SK-N-SH treated with all-trans-retinoic acid at 6 μM for 48 hours (cell line): ENCODE measurements around the gene ADI1.

Source experiments
- ATAC-seq: fragments of 200-7000 bp; cut with Tn5 transposase; 3 replicates; pipeline ENCODE4 v1.9.1; 2020; ENCODE audit warnings: mild to moderate bottlenecking, moderate library complexity
- ARNTL ChIP-seq: fragments of 450-650 bp; formaldehyde crosslinking; IDR thresholded peaks from 2 replicates; pipeline ENCODE4 v1.5.0; 2020; ENCODE audit warnings: low read depth, mild to moderate bottlenecking, moderate library complexity, borderline replicate concordance
- BACH2 ChIP-seq: fragments of 250-450 bp; sonication (Bioruptor Pico); IDR thresholded peaks from 2 replicates; pipeline ENCODE4 v1.9.0; 2021; ENCODE audit warnings: mild to moderate bottlenecking, borderline replicate concordance
- CSDC2 ChIP-seq: fragments of 250-450 bp; sonication (Bioruptor Pico); IDR thresholded peaks from 2 replicates; pipeline ENCODE4 v1.5.0; 2020; ENCODE audit warnings: mild to moderate bottlenecking, moderate library complexity
- ESRRG ChIP-seq: fragments of 250-450 bp; sonication (Bioruptor Pico); IDR thresholded peaks from 2 replicates; pipeline ENCODE4 v1.6.1; 2021; ENCODE audit warnings: mild to moderate bottlenecking
- GLIS3 ChIP-seq: fragments of 250-450 bp; sonication (Bioruptor Pico); IDR thresholded peaks from 2 replicates; pipeline ENCODE4 v1.5.0; 2020; ENCODE audit warnings: mild to moderate bottlenecking, moderate library complexity
- ISL1 ChIP-seq: fragments of 250-450 bp; sonication (Bioruptor Pico); IDR thresholded peaks from 2 replicates; pipeline ENCODE4 v2.1.2; 2022; ENCODE audit warnings: mild to moderate bottlenecking, moderate library complexity
- OSR1 ChIP-seq: fragments of 250-450 bp; sonication (Bioruptor Pico); IDR thresholded peaks from 2 replicates; pipeline ENCODE4 v1.8.0; 2022; ENCODE audit warnings: moderate library complexity, mild to moderate bottlenecking, inconsistent platforms
- RARB ChIP-seq: fragments of 250-450 bp; sonication (Bioruptor Pico); IDR thresholded peaks from 2 replicates; pipeline ENCODE4 v1.8.0; 2021; ENCODE audit warnings: mild to moderate bottlenecking, moderate library complexity
- SNAI2 ChIP-seq: fragments of 250-450 bp; sonication (Bioruptor Pico); IDR thresholded peaks from 2 replicates; pipeline ENCODE4 v1.5.0; 2020; ENCODE audit warnings: mild to moderate bottlenecking, moderate library complexity
- TCF4 ChIP-seq: fragments of 250-450 bp; sonication (Bioruptor Pico); IDR thresholded peaks from 2 replicates; pipeline ENCODE4 v1.8.0; 2021; ENCODE audit warnings: mild to moderate bottlenecking, moderate library complexity, borderline replicate concordance
- TOX ChIP-seq: fragments of 250-450 bp; sonication (Bioruptor Pico); IDR thresholded peaks from 2 replicates; pipeline ENCODE4 v1.8.0; 2021; ENCODE audit warnings: mild to moderate bottlenecking, moderate library complexity, borderline replicate concordance
- ZC3H10 ChIP-seq: fragments of 250-450 bp; sonication (Bioruptor Pico); IDR thresholded peaks from 2 replicates; pipeline ENCODE4 v1.5.1; 2021; ENCODE audit warnings: mild to moderate bottlenecking, moderate library complexity
- ZFP3 ChIP-seq: fragments of 250-450 bp; sonication (Bioruptor Pico); IDR thresholded peaks from 2 replicates; pipeline ENCODE4 v1.5.0; 2020; ENCODE audit warnings: mild to moderate bottlenecking, moderate library complexity
- ZNF8 ChIP-seq: fragments of 450-650 bp; formaldehyde crosslinking; IDR thresholded peaks from 2 replicates; pipeline ENCODE4 v1.5.0; 2020; ENCODE audit warnings: mild to moderate bottlenecking, moderate library complexity
- TF ChIP-seq, protein P1 (sequence below): fragments of 250-450 bp; sonication (Bioruptor Pico); IDR thresholded peaks from 2 replicates; pipeline ENCODE4 v1.8.0; 2021; ENCODE audit warnings: low read depth, mild to moderate bottlenecking, moderate library complexity, borderline replicate concordance
- TF ChIP-seq, protein P2 (sequence below): fragments of 250-450 bp; sonication (Bioruptor Pico); IDR thresholded peaks from 2 replicates; pipeline ENCODE4 v1.5.0; 2020; ENCODE audit warnings: mild to moderate bottlenecking, moderate library complexity
- TF ChIP-seq, protein P3 (sequence below): fragments of 250-450 bp; sonication (Bioruptor Pico); IDR thresholded peaks from 2 replicates; pipeline ENCODE4 v1.5.1; 2020; ENCODE audit warnings: low read depth, mild to moderate bottlenecking, moderate library complexity
- TF ChIP-seq, protein P4 (sequence below): fragments of 250-450 bp; sonication (Bioruptor Pico); IDR thresholded peaks from 2 replicates; pipeline ENCODE4 v1.8.0; 2020; ENCODE audit warnings: mild to moderate bottlenecking, moderate library complexity, borderline replicate concordance

ADI1 gene

DNA sequence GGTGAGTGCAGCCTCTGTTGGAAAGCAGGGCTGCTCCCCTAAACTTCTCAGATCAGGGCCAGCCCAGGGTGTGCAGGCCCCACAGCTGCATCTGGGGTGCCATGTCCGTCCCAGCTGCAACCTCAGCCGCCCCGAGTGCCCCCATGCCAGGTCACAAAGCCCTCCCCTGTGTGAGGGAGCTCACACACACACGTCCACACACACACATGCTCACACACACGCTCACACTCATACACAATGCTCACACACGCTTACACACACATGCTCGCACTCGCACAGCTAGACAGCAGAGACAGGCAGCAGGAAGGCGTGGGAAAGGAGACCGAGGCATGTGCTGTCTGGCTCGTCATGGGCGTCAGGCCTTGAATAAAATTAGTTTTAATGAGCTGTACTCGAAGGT lies 55.4 kb downstream of the ADI1 start (continued):
- TF ChIP-seq, protein P1, sequence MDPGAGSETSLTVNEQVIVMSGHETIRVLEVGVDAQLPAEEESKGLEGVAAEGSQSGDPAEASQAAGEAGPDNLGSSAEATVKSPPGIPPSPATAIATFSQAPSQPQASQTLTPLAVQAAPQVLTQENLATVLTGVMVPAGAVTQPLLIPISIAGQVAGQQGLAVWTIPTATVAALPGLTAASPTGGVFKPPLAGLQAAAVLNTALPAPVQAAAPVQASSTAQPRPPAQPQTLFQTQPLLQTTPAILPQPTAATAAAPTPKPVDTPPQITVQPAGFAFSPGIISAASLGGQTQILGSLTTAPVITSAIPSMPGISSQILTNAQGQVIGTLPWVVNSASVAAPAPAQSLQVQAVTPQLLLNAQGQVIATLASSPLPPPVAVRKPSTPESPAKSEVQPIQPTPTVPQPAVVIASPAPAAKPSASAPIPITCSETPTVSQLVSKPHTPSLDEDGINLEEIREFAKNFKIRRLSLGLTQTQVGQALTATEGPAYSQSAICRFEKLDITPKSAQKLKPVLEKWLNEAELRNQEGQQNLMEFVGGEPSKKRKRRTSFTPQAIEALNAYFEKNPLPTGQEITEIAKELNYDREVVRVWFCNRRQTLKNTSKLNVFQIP (CRISPR knock-in tag), result no peak
- TF ChIP-seq, all 23 proteins: peak for 0

DNA sequence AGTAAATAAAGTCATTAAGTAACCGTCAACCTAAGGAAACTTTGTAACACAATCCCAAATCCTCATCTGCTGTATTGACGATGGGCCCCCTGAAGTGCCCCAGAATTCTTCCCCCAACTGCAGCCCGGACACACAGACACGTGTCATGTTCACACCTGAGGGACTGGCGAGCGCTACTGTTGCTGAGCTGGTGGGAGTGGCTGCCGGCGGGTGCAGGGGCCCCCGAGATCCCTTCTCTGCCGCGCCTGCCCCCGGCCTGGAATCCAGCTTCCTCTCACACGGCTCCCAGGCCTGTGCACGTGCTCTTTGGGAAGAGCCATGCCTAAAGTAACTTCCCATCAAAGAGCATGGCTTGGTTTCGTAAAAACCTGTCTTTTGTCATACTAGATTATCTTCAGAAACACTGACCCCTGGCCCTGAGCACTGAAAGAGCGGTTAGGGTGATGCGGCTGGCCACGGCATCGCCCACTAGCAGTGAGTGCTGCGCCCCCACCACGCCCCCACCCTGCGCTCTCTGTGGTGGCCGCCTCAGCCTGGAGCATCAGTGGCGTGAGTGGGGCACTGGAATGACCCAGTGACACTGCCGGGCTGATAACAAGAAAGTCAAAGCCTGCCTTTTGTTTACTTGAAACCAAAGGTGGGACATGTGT lies 56.0 kb downstream of the ADI1 start:
- TF ChIP-seq ESRRG (CRISPR knock-in tag) (no peak), ZC3H10 (no peak), ZFP3 (CRISPR knock-in tag) (no peak), ARNTL (CRISPR knock-in tag) (no peak), SNAI2 (CRISPR knock-in tag) (no peak), CSDC2 (no peak), RARB (CRISPR knock-in tag) (no peak), TCF4 (CRISPR knock-in tag) (no peak)
- no peak for ATAC-seq

DNA sequence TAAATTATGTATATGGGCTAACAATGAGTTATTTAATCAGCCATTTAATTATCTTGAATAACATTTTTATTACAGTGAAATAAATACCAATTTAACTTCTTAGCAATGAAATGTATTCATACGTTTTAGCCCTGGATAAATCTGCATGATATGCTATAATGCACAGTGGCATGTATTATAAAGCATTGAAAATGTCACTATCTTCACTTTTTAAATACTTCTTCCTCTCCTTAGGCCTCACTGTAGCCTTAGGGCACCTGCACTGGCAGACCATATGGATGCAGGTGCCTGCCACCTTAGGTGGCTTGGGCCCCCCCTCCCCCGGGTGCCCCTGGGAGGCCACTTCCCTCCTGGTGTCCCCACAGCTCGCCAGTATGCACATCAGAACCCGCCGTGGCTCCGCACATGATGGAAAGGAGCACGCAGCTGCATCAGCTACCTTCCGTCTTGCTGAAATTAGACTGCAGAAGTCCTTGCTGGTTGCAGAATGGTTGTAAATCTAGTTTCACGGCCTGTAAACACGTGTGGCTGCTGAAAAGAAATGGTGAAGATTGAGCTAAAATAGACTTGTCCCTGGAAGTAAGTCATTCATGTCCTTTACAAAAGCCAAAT lies 56.7 kb downstream of the ADI1 start:
- TF ChIP-seq BACH2 (CRISPR knock-in tag) (no peak), RARB (CRISPR knock-in tag) (no peak), ESRRG (CRISPR knock-in tag) (no peak), ARNTL (CRISPR knock-in tag) (no peak), ZNF8 (CRISPR knock-in tag) (no peak), OSR1 (CRISPR knock-in tag) (no peak), SNAI2 (CRISPR knock-in tag) (no peak), ISL1 (no peak), ZFP3 (CRISPR knock-in tag) (no peak), ZC3H10 (no peak), GLIS3 (no peak), TOX (CRISPR knock-in tag) (no peak)
- TF ChIP-seq, protein P2, sequence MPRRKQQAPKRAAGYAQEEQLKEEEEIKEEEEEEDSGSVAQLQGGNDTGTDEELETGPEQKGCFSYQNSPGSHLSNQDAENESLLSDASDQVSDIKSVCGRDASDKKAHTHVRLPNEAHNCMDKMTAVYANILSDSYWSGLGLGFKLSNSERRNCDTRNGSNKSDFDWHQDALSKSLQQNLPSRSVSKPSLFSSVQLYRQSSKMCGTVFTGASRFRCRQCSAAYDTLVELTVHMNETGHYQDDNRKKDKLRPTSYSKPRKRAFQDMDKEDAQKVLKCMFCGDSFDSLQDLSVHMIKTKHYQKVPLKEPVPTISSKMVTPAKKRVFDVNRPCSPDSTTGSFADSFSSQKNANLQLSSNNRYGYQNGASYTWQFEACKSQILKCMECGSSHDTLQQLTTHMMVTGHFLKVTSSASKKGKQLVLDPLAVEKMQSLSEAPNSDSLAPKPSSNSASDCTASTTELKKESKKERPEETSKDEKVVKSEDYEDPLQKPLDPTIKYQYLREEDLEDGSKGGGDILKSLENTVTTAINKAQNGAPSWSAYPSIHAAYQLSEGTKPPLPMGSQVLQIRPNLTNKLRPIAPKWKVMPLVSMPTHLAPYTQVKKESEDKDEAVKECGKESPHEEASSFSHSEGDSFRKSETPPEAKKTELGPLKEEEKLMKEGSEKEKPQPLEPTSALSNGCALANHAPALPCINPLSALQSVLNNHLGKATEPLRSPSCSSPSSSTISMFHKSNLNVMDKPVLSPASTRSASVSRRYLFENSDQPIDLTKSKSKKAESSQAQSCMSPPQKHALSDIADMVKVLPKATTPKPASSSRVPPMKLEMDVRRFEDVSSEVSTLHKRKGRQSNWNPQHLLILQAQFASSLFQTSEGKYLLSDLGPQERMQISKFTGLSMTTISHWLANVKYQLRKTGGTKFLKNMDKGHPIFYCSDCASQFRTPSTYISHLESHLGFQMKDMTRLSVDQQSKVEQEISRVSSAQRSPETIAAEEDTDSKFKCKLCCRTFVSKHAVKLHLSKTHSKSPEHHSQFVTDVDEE (CRISPR knock-in tag), result no peak
- TF ChIP-seq, protein P1 (CRISPR knock-in tag), result no peak
- TF ChIP-seq, protein P3, sequence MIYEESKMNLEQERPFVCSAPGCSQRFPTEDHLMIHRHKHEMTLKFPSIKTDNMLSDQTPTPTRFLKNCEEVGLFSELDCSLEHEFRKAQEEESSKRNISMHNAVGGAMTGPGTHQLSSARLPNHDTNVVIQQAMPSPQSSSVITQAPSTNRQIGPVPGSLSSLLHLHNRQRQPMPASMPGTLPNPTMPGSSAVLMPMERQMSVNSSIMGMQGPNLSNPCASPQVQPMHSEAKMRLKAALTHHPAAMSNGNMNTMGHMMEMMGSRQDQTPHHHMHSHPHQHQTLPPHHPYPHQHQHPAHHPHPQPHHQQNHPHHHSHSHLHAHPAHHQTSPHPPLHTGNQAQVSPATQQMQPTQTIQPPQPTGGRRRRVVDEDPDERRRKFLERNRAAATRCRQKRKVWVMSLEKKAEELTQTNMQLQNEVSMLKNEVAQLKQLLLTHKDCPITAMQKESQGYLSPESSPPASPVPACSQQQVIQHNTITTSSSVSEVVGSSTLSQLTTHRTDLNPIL (CRISPR knock-in tag), result no peak
- TF ChIP-seq, protein P4, sequence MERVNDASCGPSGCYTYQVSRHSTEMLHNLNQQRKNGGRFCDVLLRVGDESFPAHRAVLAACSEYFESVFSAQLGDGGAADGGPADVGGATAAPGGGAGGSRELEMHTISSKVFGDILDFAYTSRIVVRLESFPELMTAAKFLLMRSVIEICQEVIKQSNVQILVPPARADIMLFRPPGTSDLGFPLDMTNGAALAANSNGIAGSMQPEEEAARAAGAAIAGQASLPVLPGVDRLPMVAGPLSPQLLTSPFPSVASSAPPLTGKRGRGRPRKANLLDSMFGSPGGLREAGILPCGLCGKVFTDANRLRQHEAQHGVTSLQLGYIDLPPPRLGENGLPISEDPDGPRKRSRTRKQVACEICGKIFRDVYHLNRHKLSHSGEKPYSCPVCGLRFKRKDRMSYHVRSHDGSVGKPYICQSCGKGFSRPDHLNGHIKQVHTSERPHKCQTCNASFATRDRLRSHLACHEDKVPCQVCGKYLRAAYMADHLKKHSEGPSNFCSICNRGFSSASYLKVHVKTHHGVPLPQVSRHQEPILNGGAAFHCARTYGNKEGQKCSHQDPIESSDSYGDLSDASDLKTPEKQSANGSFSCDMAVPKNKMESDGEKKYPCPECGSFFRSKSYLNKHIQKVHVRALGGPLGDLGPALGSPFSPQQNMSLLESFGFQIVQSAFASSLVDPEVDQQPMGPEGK, result no peak
- TF ChIP-seq, all 23 proteins: peak for 0
- ATAC-seq, result no peak
